Esophagus (tissue), 2 donors: Measurements from ENCODE around the gene MAPKAP1. TPM values are rescaled to one million over a fixed set of nuclear protein-coding genes. Genes with fewer than 3 reads are reported as not detected.
"Not testable (repeated sequence)": the region's sequence is repeated elsewhere in the genome, so short reads cannot be mapped to it uniquely, and the experiment has no call there.

Source experiments
- H3K27ac ChIP-seq, 2 donors: one replicate each; pipeline ENCODE4 v1.5.1; 2013; ENCODE audit warnings: low read depth in 2 of 2, mild to moderate bottlenecking in 2 of 2, inconsistent platforms in 1 of 2, low read length in 1 of 2, moderate library complexity in 1 of 2
- H3K27me3 ChIP-seq, 2 donors: one replicate each; pipeline ENCODE4 v1.6.1; 2013; ENCODE audit warnings: low read length in 2 of 2, control low read depth in 1 of 2, mild to moderate bottlenecking in 1 of 2; ENCODE audit not compliant: insufficient read depth in 2 of 2, control insufficient read depth in 1 of 2
- H3K36me3 ChIP-seq, 2 donors: one replicate each; pipeline ENCODE4 v1.6.1; 2013; ENCODE audit warnings: low read length in 1 of 2; ENCODE audit not compliant: control insufficient read depth in 2 of 2, insufficient read depth in 2 of 2
- H3K4me1 ChIP-seq, 2 donors: one replicate each; pipeline ENCODE4 v1.6.1; 2013; ENCODE audit warnings: low read length in 1 of 2; ENCODE audit not compliant: control insufficient read depth in 2 of 2, insufficient read depth in 2 of 2
- H3K4me3 ChIP-seq, 2 donors: one replicate each; pipeline ENCODE4 v1.5.1; 2013; ENCODE audit warnings: low read length in 2 of 2, mild to moderate bottlenecking in 2 of 2, low read depth in 1 of 2, moderate library complexity in 1 of 2
- H3K9me3 ChIP-seq, 2 donors: one replicate each; pipeline ENCODE4 v1.6.1; 2013; ENCODE audit warnings: mild to moderate bottlenecking in 2 of 2, low read depth in 1 of 2, low read length in 1 of 2, moderate library complexity in 1 of 2; ENCODE audit not compliant: control insufficient read depth in 2 of 2, insufficient read depth in 1 of 2
- WGBS, 2 donors: extraction: QIAGEN DNeasy Blood & Tissue Kit; methylation state at CpG; one replicate each; pipeline ENCODE4 v1.1.7; 2013; 5-methylcytosine and 5-hydroxymethylcytosine counted together
- polyA plus RNA-seq, 2 donors: library from polyadenylated mRNA; stranded (reverse); fragments of 200-250 nt; gene quantifications; one replicate each; pipeline ENCODE4 v1.2.3, GENCODE V29; 2013
- donor health status: healthy with polysubstance abuse.
- donor health status: Bipolar disorder and iron deficiency.

MAPKAP1 gene
- polyA plus RNA-seq, 2 donors: 41.4 to 49.4 TPM

DNA sequence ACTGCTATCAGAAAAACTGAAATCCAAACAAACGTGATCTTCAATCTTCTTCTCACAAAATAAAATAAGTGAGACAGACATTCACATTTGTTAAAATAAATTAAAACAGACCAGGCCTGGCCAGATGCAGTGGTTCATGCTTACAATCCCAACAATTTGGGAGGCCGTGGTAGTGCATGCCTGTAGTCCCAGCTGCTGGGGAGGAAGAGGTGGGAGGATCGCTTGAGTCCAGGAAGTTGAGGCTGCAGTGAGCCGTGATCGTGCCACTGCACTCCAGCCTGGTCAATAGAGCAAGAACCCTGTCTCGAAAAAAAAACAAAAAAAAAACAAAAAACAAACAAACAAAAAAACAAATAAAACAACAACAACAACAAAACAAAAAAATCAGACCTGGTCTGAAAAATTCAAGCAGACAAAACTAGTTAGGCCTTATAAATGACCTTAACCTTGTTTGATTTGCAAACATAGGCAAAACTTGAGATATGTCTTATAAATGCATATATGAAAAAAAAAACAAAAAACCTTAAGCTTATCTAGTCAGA is 10.8 kb downstream of the MAPKAP1 start:
- H3K36me3 ChIP-seq: no peaks in the 10 kb centered on the region
- no peak overlapping the region for H3K4me3 ChIP-seq
- H3K4me1 ChIP-seq: no peaks in the 10 kb centered on the region
- no peak overlapping the region for H3K27ac ChIP-seq
- 77% methylated on average over 6 of the region's 6 CpGs for WGBS, 2 donors
- H3K27me3 ChIP-seq: no peaks in the 10 kb centered on the region
- H3K9me3 ChIP-seq: no peaks in the 10 kb centered on the region

DNA sequence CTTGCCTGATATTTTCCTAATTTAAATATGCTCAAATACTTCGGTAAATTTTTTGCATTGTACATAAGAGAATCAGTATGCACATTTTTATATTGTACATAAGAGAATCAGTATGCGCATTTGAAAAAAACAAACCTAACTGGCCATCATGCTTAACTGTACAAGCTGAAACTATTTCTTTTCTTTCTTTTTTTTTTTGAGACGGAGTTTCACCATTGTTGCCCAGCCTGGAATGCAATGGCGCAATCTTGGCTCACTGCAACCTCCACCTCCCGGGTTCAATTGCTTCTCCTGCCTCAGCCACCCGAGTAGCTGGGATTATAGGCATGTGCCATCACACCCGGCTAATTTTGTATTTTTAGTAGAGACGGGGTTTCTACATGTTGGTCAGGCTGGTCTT is 11.5 kb downstream of the MAPKAP1 start:
- not testable (repeated sequence) for H3K27me3 ChIP-seq, H3K4me1 ChIP-seq, H3K9me3 ChIP-seq, H3K36me3 ChIP-seq, H3K27ac ChIP-seq, H3K4me3 ChIP-seq
- 86% methylated on average over 8 of the region's 8 CpGs for WGBS, 2 donors

DNA sequence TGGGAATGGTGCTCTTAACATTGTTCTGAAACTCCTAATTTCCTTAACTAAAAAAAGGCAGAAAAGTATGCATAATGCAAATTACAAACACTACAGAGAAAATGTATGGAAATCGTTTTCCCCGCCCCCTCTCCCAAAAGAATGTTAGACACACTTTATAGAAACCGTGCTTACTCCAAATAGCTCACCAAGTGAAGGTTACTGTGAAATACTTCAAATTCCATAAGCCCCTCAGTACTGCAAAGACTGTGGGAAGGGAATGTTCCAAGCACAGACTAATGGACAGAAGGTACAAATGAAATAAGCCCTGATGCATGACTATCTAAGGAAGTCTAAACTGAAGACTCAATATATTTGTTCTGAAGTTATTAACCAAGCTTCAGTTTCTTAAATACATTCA is 12.5 kb downstream of the MAPKAP1 start:
- Histone ChIP-seq H3K27me3 (no peaks in the 10 kb centered on the region), H3K4me1 (no peaks in the 10 kb centered on the region), H3K27ac (no peak overlapping the region), H3K9me3 (no peaks in the 10 kb centered on the region), H3K4me3 (no peak overlapping the region), H3K36me3 (no peaks in the 10 kb centered on the region)
- 76 to 82% methylated on average over 3 of the region's 3 CpGs for WGBS, 2 donors

DNA sequence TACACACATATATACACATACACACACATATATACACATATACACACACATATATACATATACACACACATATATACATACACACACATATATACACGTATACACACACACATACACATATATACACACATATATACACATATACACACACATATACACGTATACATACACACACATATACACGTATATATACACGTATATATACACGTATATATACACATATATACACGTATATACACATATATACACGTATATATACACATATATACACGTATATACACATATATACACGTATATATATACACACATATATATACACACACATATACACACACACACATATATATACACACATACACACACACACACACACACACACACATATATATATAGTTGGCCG is 13.5 kb downstream of the MAPKAP1 start:
- H3K27me3 ChIP-seq, H3K4me1 ChIP-seq, H3K4me3 ChIP-seq, H3K36me3 ChIP-seq, H3K9me3 ChIP-seq, H3K27ac ChIP-seq: not testable (repeated sequence)
- WGBS, 2 donors: 85 to 87% methylated on average over 10 of the region's 10 CpGs

DNA sequence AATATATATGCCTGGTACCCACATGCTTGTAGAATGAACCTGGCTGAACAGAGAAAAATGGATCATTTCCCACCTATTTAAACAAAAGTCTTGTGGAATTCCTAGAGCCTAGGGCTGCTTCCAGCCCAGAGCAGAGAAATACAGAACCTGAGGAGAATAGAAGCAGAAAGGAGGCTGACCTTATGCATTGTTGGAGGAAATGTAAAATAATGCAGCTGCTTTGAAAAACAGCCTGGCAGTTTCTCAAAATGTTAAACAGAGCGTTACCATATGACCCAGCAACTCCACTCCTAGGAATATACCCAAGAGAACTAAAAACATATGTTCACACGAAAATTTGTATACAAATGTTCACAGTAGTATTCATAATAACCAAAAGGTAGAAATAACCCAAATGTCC is 15.1 kb downstream of the MAPKAP1 start:
- WGBS, 2 donors: 73 to 74% methylated on average over 2 of the region's 2 CpGs
- no peaks in the 10 kb centered on the region for H3K27me3 ChIP-seq
- H3K9me3 ChIP-seq: no peaks in the 10 kb centered on the region

DNA sequence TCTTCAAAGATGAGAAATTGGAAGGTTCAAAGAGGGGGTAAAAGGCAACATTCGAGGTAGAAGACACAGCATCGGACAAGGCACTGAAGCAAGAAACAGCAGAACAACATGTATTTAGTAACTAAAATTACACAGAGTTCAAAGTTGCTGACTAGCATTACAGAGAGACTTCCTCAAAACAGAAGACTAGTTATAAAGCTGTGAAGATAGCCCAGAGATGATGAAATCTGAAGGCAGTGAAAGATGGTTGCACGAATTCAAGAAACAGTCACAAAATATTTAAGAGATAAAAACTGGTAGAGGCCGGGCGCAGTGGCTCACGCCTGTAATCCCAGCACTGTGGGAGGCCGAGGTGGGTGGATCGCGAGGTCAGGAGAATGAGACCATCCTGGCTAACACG is 16.3 kb downstream of the MAPKAP1 start:
- whole genome bisulfite sequencing, 2 donors: 90% methylated on average over 10 of the region's 10 CpGs
- Histone ChIP-seq H3K27me3 (no peaks in the 10 kb centered on the region), H3K27ac (no peak overlapping the region)

More for the DNA sequence above, 15.1 kb downstream of the MAPKAP1 start:
- no peak overlapping the region for H3K27ac ChIP-seq
- no peaks in the 10 kb centered on the region for H3K36me3 ChIP-seq
- H3K4me1 ChIP-seq: no peaks in the 10 kb centered on the region
- H3K4me3 ChIP-seq: no peak overlapping the region

DNA sequence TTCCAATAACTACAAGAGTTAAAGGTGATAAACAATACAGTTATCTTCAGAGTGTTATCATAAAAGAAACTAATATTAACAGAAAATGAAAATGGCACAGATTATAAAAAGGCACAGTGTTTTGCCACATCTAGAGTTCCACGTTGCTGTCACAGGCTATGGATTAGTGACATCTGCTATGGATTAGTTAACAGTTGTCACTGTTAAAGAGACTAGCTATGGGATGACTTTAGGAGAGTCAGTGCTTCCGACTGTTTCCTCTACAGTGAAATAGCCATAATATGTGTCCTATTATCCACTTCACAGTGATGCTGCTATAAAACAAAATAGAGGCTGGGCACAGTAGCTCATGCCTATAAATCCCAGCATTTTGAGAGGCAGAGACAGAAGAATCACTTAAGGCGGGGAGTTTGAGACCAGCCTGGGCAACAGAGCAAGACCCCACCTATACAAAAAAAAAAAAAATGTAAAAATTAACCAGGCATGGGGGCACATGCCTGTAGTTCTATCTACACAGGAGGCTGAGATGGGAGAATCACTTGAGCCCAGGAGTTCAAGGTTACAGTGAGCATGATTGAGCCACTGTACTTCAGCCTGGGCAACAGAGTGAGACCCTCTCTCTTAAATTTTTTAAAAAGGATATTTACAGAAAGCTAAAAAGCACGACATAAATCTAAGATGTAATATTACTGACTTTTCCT is 19.7 kb downstream of the MAPKAP1 start:
- H3K4me3 ChIP-seq: no peak overlapping the region
- H3K36me3 ChIP-seq: peaks cover 0 to 3% of the 10 kb centered on the region in 2 donors
- no peak overlapping the region for H3K27ac ChIP-seq
- no peaks in the 10 kb centered on the region for H3K4me1 ChIP-seq
- no peaks in the 10 kb centered on the region for H3K9me3 ChIP-seq
- WGBS, 2 donors: 86 to 92% methylated on average over 4 of the region's 4 CpGs
- no peaks in the 10 kb centered on the region for H3K27me3 ChIP-seq

More for the DNA sequence above, 16.3 kb downstream of the MAPKAP1 start:
- no peaks in the 10 kb centered on the region for H3K36me3 ChIP-seq
- H3K4me1 ChIP-seq: no peaks in the 10 kb centered on the region
- no peak overlapping the region for H3K4me3 ChIP-seq
- no peaks in the 10 kb centered on the region for H3K9me3 ChIP-seq

DNA sequence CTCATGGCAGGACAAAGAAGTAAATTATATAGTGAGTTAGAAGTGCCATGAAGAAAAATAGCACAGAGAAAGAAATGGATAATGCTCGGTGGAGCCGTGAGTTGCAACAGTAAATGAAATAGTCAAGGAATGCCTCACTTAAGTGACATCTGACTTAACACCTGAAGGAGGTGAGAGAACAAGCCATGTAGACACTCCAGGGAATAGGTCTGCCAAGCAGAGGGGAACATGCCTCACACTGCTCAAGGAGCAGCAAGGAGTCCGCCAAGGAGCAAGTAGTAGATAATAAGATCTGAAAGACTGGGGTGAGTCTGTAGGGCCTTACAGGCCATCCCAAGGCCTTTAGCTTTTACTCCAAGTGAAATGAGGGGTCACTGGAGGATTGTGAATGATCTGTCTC is 21.8 kb downstream of the MAPKAP1 start:
- no peak overlapping the region for H3K4me3 ChIP-seq
- H3K9me3 ChIP-seq: no peaks in the 10 kb centered on the region
- H3K4me1 ChIP-seq: no peaks in the 10 kb centered on the region
- H3K27ac ChIP-seq: no peak overlapping the region
- H3K36me3 ChIP-seq: peaks cover 0 to 3% of the 10 kb centered on the region in 2 donors
- no peaks in the 10 kb centered on the region for H3K27me3 ChIP-seq
- WGBS, 2 donors: 95 to 98% methylated on average over 3 of the region's 3 CpGs

DNA sequence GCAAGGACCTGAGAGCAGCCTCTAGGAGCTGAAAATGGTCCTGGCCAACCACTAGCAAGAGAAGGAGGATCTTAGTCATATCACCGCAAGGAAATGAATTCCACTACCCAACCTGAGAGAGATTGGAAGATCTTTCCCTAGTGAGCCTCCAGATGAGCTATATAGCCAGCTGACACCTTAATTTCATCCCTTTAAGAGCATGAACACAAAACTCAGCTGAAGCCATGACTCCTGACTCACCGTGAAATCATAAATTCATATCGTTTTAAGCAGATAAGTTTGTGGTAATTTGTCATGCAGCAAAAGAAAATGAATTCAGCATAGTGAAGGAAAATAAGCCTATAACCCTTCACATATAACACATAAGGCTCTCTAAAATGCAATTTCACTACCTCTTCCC is 23.5 kb downstream of the MAPKAP1 start:
- no peaks in the 10 kb centered on the region for H3K27me3 ChIP-seq

DNA sequence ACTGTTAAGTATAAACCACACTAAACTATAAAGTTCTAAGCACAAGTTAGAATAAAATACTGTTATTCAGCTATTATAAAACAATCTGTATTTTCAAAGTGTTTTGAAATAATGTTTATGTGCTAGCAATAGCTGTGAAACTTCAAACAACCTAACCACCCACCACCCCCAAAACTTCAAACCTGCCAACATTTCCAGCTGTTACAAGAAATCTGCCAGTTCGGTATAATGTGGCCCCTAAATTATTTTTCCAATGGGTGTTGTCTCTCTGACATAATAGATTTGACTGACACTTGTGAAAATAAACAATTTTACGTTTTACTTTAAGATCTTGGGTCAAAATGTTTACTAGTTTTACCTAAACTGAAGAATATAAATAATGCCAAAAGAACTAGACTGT is 24.7 kb downstream of the MAPKAP1 start:
- Histone ChIP-seq H3K4me3 (no peak overlapping the region), H3K27me3 (no peaks in the 10 kb centered on the region), H3K9me3 (no peaks in the 10 kb centered on the region), H3K4me1 (no peaks in the 10 kb centered on the region), H3K36me3 (peaks cover 0 to 3% of the 10 kb centered on the region in 2 donors), H3K27ac (no peak overlapping the region)
- WGBS, 2 donors: 76 to 77% methylated on average over 2 of the region's 2 CpGs

More for the DNA sequence above, 23.5 kb downstream of the MAPKAP1 start:
- peaks cover 0 to 3% of the 10 kb centered on the region in 2 donors for H3K36me3 ChIP-seq
- WGBS, 2 donors: 88 to 90% methylated on average over 3 of the region's 3 CpGs
- no peak overlapping the region for H3K27ac ChIP-seq
- H3K4me1 ChIP-seq: no peaks in the 10 kb centered on the region
- no peaks in the 10 kb centered on the region for H3K9me3 ChIP-seq
- no peak overlapping the region for H3K4me3 ChIP-seq
